Measurements from ENCODE around the gene PRKCH. TPM values are rescaled to one million over a fixed set of nuclear protein-coding genes. Genes with fewer than 3 reads are reported as not detected.

PRKCH gene
- total RNA-seq, 1 donor from 2014 or later = 8.4 TPM

GRCh38 chr14:61344437-61345150, 23.2 kb downstream of the PRKCH start:
- Histone ChIP-seq H3K36me3 (ENCODE audit: control insufficient read depth, insufficient read depth, low read length) (no peaks in the 10 kb centered on the region), H3K27me3 (ENCODE audit: control insufficient read depth, insufficient read depth, low read length) (no peaks in the 10 kb centered on the region), H3K4me3 (ENCODE audit: low read depth, low read length) (no peak overlapping the region)
- TF ChIP-seq, protein P1, sequence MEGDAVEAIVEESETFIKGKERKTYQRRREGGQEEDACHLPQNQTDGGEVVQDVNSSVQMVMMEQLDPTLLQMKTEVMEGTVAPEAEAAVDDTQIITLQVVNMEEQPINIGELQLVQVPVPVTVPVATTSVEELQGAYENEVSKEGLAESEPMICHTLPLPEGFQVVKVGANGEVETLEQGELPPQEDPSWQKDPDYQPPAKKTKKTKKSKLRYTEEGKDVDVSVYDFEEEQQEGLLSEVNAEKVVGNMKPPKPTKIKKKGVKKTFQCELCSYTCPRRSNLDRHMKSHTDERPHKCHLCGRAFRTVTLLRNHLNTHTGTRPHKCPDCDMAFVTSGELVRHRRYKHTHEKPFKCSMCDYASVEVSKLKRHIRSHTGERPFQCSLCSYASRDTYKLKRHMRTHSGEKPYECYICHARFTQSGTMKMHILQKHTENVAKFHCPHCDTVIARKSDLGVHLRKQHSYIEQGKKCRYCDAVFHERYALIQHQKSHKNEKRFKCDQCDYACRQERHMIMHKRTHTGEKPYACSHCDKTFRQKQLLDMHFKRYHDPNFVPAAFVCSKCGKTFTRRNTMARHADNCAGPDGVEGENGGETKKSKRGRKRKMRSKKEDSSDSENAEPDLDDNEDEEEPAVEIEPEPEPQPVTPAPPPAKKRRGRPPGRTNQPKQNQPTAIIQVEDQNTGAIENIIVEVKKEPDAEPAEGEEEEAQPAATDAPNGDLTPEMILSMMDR (IDR thresholded peaks at IDR 0.05; ENCODE audit: insufficient read depth, low read length, poor library complexity, severe bottlenecking) = no peak
- DNase-seq (ENCODE audit: low read depth) = no peak

DNA sequence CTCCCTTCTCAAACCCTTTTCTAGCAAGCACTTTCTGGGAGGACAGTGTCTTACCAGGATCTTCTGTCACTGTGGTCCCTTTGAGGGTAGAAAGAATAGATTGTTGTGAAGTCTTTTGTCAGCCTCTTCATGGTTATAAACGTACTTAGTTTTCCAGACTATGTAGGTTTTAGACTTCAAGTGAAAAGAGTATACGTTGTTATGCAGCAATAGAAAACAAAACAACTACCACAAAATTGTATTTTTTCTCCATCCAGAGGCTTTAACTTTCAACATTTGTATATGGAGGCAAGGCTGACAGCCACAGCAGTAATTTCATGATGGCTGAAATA, 23.7 kb downstream of the PRKCH start:
- no peak for DNase-seq (ENCODE audit: low read depth)
- TF ChIP-seq, protein P1 (IDR thresholded peaks at IDR 0.05; ENCODE audit: insufficient read depth, low read length, poor library complexity, severe bottlenecking) = no peak
- H3K4me3 ChIP-seq (ENCODE audit: low read depth, low read length) = no peak overlapping the region
- no peaks in the 10 kb centered on the region for H3K27me3 ChIP-seq (ENCODE audit: control insufficient read depth, insufficient read depth, low read length)
- H3K36me3 ChIP-seq (ENCODE audit: control insufficient read depth, insufficient read depth, low read length) = no peaks in the 10 kb centered on the region

DNA sequence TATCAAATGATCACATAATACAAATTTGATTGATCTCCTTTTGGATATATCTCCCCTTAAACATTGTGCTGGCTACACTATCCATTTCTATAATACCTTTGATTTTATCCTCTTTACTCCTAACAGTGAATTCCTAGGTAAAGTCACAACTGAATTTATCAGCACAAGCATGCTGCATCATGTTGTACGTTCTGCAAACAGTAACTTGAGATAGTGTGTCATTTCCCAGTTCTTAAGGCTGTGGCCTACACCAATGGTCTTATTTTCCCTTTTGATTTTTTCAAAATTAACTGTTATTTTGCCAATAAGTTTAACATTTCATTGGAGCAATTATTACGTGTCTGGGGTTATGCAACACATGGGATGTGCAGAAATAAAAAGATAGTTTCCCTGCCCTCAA, 24.8 kb downstream of the PRKCH start:
- no peaks in the 10 kb centered on the region for H3K27me3 ChIP-seq (ENCODE audit: control insufficient read depth, insufficient read depth, low read length)
- TF ChIP-seq, protein P1 (IDR thresholded peaks at IDR 0.05; ENCODE audit: insufficient read depth, low read length, poor library complexity, severe bottlenecking) = no peak
- H3K36me3 ChIP-seq (ENCODE audit: control insufficient read depth, insufficient read depth, low read length) = no peaks in the 10 kb centered on the region
- no peak for DNase-seq (ENCODE audit: low read depth)
- no peak overlapping the region for H3K4me3 ChIP-seq (ENCODE audit: low read depth, low read length)

DNA sequence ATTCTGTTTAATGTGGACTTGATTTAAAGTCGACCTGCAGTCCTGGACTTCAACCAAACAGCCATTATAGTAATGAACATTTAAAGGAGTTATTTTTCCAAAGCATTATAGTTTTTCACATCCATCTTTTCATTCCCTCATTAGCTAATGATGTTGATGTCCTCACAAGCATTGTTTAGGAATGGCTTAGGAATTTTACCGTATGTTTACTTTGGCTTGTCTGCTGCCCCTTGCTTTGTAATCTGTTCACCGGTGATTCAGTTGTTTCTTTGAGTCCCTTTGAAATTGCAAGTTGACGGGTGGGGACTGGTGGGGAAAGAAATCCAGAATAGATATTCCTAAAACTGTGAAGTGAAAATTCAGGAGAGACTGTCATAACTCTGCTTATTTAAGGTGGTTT, 25.4 kb downstream of the PRKCH start:
- no peaks in the 10 kb centered on the region for H3K36me3 ChIP-seq (ENCODE audit: control insufficient read depth, insufficient read depth, low read length)
- DNase-seq (ENCODE audit: low read depth) = no peak
- TF ChIP-seq, protein P1 (IDR thresholded peaks at IDR 0.05; ENCODE audit: insufficient read depth, low read length, poor library complexity, severe bottlenecking) = no peak
- H3K27me3 ChIP-seq (ENCODE audit: control insufficient read depth, insufficient read depth, low read length) = no peaks in the 10 kb centered on the region
- H3K4me3 ChIP-seq (ENCODE audit: low read depth, low read length) = no peak overlapping the region

- Histone ChIP-seq H3K36me3 (ENCODE audit: control insufficient read depth, insufficient read depth, low read length) (no peaks in the 10 kb centered on the region), H3K4me3 (ENCODE audit: low read depth, low read length) (no peak overlapping the region), H3K27me3 (ENCODE audit: control insufficient read depth, insufficient read depth, low read length) (no peaks in the 10 kb centered on the region)
- TF ChIP-seq, protein P1 (IDR thresholded peaks at IDR 0.05; ENCODE audit: insufficient read depth, low read length, poor library complexity, severe bottlenecking) = no peak
- no peak for DNase-seq (ENCODE audit: low read depth)
These were observed 26.6 kb downstream of the PRKCH start for GRCh38 chr14:61347826-61348443.
